ENCODE results near the gene DNAI1.

DNA sequence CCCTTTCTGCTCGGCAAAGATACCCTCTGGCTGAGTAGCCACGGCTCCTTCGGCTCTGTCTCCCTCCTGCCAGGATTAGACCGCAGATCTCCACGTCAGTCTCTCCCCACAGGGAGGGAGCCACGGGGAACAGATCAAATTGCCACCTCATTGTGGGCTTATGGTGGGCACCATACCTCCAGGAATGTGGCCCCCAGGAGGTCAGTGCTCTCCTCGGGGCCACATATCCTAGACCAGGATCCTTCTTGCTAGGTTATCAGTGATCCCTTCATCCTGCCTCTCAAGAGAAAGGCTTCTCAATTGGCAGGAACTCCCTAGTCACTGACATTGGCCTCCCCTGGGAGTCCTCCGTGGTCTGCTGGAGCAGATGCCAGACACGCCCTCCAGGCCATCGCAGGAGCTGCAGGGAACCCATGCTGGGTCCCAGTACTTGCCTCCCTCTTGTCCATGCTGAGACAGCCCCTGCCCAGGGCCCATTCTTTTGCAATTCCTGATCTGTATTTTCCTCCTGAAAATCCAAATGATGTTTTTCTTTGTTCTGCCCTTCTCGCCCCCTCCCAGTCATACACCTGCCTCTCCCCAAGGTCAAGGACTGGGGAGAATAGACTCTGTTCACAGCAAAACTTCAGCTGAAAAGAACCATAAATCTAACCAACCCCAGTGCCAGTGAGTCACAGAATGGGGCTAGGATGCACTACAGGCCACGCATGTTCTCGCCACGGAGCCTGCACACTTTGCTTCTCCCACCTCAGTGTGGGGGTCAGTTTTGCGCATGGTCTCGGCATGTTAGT lies 95.8 kb downstream of the DNAI1 start:
- TF ChIP-seq SIN3A (IDR thresholded peaks at IDR 0.05; ENCODE audit: borderline replicate concordance, insufficient read depth, low read length) (no peak), POLR2AphosphoS5 (IDR thresholded peaks at IDR 0.05; ENCODE audit: low read depth, low read length) (no peak)

Measured in PFSK-1 (cell line).